IMR-90 (cell line): ENCODE results near the gene DCP2. TPM values are rescaled to one million over a fixed set of nuclear protein-coding genes. Genes with fewer than 3 reads are reported as not detected.

ENCODE experiments used
- ATAC-seq: fragments of 200-7000 bp; cut with Tn5 transposase; 2 replicates; pipeline ENCODE4 v1.9.1; 2020; ENCODE audit warnings: low read depth, mild to moderate bottlenecking, moderate library complexity
- BruUV-seq: library from RNA; stranded (reverse); fragments of 400-500 nt; replicated peaks from 2 replicates; lab custom pipeline; 2021; lab: Mats Ljungman, UMichigan
- CTCF ChIA-PET: fragments of 300-600 bp; formaldehyde crosslinking; extraction: SDS; loops from one replicate; lab custom pipeline; 2021; ENCODE audit warnings: antibody characterized with exemption; lab: Yijun Ruan, JAX
- POLR2A ChIA-PET: fragments of 300-600 bp; sonication (Branson Sonifier 250); formaldehyde crosslinking; loops from one replicate; lab custom pipeline; 2022; ENCODE audit warnings: antibody characterized with exemption; ENCODE audit not compliant: unreplicated experiment; lab: Charles Lee
- DNase-seq: peaks from one replicate; pipeline ENCODE4 v3.0.0; 2013
- H2AFZ ChIP-seq: replicated peaks from 2 replicates; pipeline ENCODE3; 2013; ENCODE audit warnings: low read length, mild to moderate bottlenecking; ENCODE audit not compliant: poor library complexity
- H2AK5ac ChIP-seq: 2 replicates; pipeline ENCODE4 v1.6.1; 2013; ENCODE audit warnings: low read depth, low read length, inconsistent platforms
- H2AK9ac ChIP-seq: replicated peaks from 2 replicates; pipeline ENCODE3; 2013; ENCODE audit warnings: mild to moderate bottlenecking, low read depth, low read length, moderate library complexity; ENCODE audit not compliant: poor library complexity
- H2BK120ac ChIP-seq: 2 replicates; pipeline ENCODE4 v1.6.1; 2013; ENCODE audit warnings: low read depth, low read length, inconsistent platforms
- H2BK15ac ChIP-seq: 3 replicates; pipeline ENCODE4 v1.6.1; 2013; ENCODE audit warnings: low read depth, low read length, inconsistent platforms
- H2BK20ac ChIP-seq: 2 replicates; pipeline ENCODE4 v1.6.1; 2013; ENCODE audit warnings: low read depth, mild to moderate bottlenecking, inconsistent platforms, low read length, moderate library complexity
- H2BK5ac ChIP-seq: 2 replicates; pipeline ENCODE4 v1.6.1; 2013; ENCODE audit warnings: mild to moderate bottlenecking, low read depth, low read length, inconsistent platforms; ENCODE audit not compliant: poor library complexity, severe bottlenecking
- H3K14ac ChIP-seq: replicated peaks from 2 replicates; pipeline ENCODE4 v1.6.1; 2013; ENCODE audit warnings: low read depth, low read length, inconsistent platforms
- H3K18ac ChIP-seq: 2 replicates; pipeline ENCODE4 v1.6.1; 2013; ENCODE audit warnings: low read depth, low read length, control low read depth
- H3K23ac ChIP-seq: 2 replicates; pipeline ENCODE4 v1.6.1; 2013; ENCODE audit warnings: low read depth, low read length, inconsistent platforms
- H3K27ac ChIP-seq: 2 replicates; pipeline ENCODE4 v1.5.1; 2013; ENCODE audit warnings: mild to moderate bottlenecking, control low read depth, low read length; ENCODE audit not compliant: insufficient read depth
- H3K27me3 ChIP-seq: 2 replicates; pipeline ENCODE4 v1.6.1; 2013; ENCODE audit warnings: low read length; ENCODE audit not compliant: control insufficient read depth, insufficient read depth
- H3K36me3 ChIP-seq: 2 replicates; pipeline ENCODE4 v1.6.1; 2013; ENCODE audit warnings: low read length, mixed read lengths; ENCODE audit not compliant: control insufficient read depth, insufficient read depth
- H3K4ac ChIP-seq: 2 replicates; pipeline ENCODE4 v1.6.1; 2013; ENCODE audit warnings: low read depth, low read length, inconsistent platforms
- H3K4me1 ChIP-seq: 2 replicates; pipeline ENCODE4 v1.6.1; 2013; ENCODE audit warnings: low read length, mixed read lengths; ENCODE audit not compliant: control insufficient read depth, insufficient read depth
- H3K4me2 ChIP-seq: 2 replicates; pipeline ENCODE4 v1.6.1; 2013; ENCODE audit warnings: low read depth, mild to moderate bottlenecking, control low read depth, low read length, moderate library complexity
- H3K4me3 ChIP-seq: 2 replicates; pipeline ENCODE4 v1.5.1; 2013; ENCODE audit warnings: low read depth, mild to moderate bottlenecking, control low read depth, low read length, moderate library complexity; ENCODE audit not compliant: insufficient read depth
- H3K56ac ChIP-seq: 2 replicates; pipeline ENCODE4 v1.6.1; 2013; ENCODE audit warnings: low read length, inconsistent platforms; ENCODE audit not compliant: insufficient read depth; ENCODE audit errors: extremely low read depth
- H3K79me1 ChIP-seq, 2 experiments: 2 replicates each; pipeline ENCODE4 v1.6.1; 2013; ENCODE audit warnings: low read length in 2 of 2, inconsistent platforms in 1 of 2, low read depth in 1 of 2
- H3K9ac ChIP-seq: 2 replicates; pipeline ENCODE4 v1.6.1; 2013; ENCODE audit warnings: low read depth, low read length, control low read depth
- H3K9me1 ChIP-seq: 2 replicates; pipeline ENCODE4 v1.6.1; 2013; ENCODE audit warnings: low read length, inconsistent platforms; ENCODE audit not compliant: insufficient read depth
- H3K9me3 ChIP-seq: 2 replicates; pipeline ENCODE4 v1.6.1; 2013; ENCODE audit warnings: low read length; ENCODE audit not compliant: control insufficient read depth, insufficient read depth
- H4K20me1 ChIP-seq: 2 replicates; pipeline ENCODE4 v1.6.1; 2013; ENCODE audit warnings: low read length, inconsistent platforms; ENCODE audit not compliant: insufficient read depth
- H4K5ac ChIP-seq: 2 replicates; pipeline ENCODE4 v1.6.1; 2013; ENCODE audit warnings: mild to moderate bottlenecking, low read depth, low read length, control low read depth
- H4K8ac ChIP-seq, 2 experiments: 2 replicates each; pipeline ENCODE4 v1.6.1; 2013; ENCODE audit warnings: low read depth in 2 of 2, low read length in 2 of 2, control low read depth in 1 of 2, inconsistent platforms in 1 of 2
- H4K91ac ChIP-seq: 2 replicates; pipeline ENCODE4 v1.6.1; 2013; ENCODE audit warnings: low read depth, low read length, inconsistent platforms; ENCODE audit not compliant: insufficient read depth
- CHD1 ChIP-seq: IDR thresholded peaks from 2 replicates; pipeline ENCODE4 v1.6.1; 2012; ENCODE audit warnings: low read depth, low read length, improper control_type of control experiment
- MAFK ChIP-seq: IDR thresholded peaks from 2 replicates; pipeline ENCODE4 v1.6.1; 2012; ENCODE audit warnings: low read depth, low read length, improper control_type of control experiment
- MAZ ChIP-seq: IDR thresholded peaks from 2 replicates; pipeline ENCODE4 v1.6.1; 2012; ENCODE audit warnings: low read depth, mild to moderate bottlenecking, low read length, improper control_type of control experiment, moderate library complexity, borderline replicate concordance
- RAD21 ChIP-seq: IDR thresholded peaks from 2 replicates; pipeline ENCODE4 v1.6.1; 2012; ENCODE audit warnings: low read length, improper control_type of control experiment
- RFX5 ChIP-seq: IDR thresholded peaks from 2 replicates; pipeline ENCODE4 v1.8.0; 2012; ENCODE audit warnings: low read depth, mild to moderate bottlenecking, low read length, moderate library complexity
- WGBS, 2 experiments: methylation state at CpG; one replicate each; pipeline versions ENCODE4 v1.1.5 to v1.1.7; 2013; ENCODE audit warnings: missing lambda C conversion rate in 2 of 2; ENCODE audit not compliant: insufficient read length in 1 of 2; ENCODE audit errors: extremely low coverage in 2 of 2; 5-methylcytosine and 5-hydroxymethylcytosine counted together
- dilution Hi-C: fragments of 300-500 bp; cut with HindIII; formaldehyde crosslinking; loops from one replicate; pipeline ENCODE4 v1.14.3; 2018; ENCODE audit warnings: low sequenced_read_pairs; ENCODE audit not compliant: unreplicated experiment
- in situ Hi-C: fragments of 300-500 bp; cut with MboI; formaldehyde crosslinking; loops from 3 replicates; pipeline ENCODE4 v1.14.3; 2019; ENCODE audit warnings: low sequenced_read_pairs, inconsistent platforms, mixed read lengths
- intact Hi-C: fragments of 100-400 bp; cut with micrococcal nuclease; formaldehyde crosslinking; loops from 2 replicates; pipeline ENCODE4 v1.10.0; 2022
- polyA plus RNA-seq, 3 experiments: library from polyadenylated mRNA; depleted of rRNA; stranded (reverse); fragments of >200 nt; gene quantifications; 2 replicates each; pipeline ENCODE4 v1.2.3, GENCODE V29; 2012; ENCODE audit warnings: low replicate concordance in 1 of 3
- total RNA-seq: library from RNA; depleted of rRNA; stranded (reverse); fragments of >200 nt; gene quantifications from 2 replicates; pipeline ENCODE4 v1.2.3, GENCODE V29; 2012

The DCP2 gene
- total and polyA plus RNA-seq, 2 of the 4 experiments (the other 2 are of a cell fraction): 6.9 to 18.6 TPM

- Histone ChIP-seq H3K14ac (no peak overlapping the region), H3K9ac (no peak overlapping the region), H2AK9ac (no peak overlapping the region), H3K56ac (no peak overlapping the region), H4K20me1 (no peaks in the 10 kb centered on the region), H4K91ac (no peak overlapping the region), H2BK20ac (no peak overlapping the region), H3K4me1 (peaks cover 7% of the 10 kb centered on the region), H3K27me3 (no peaks in the 10 kb centered on the region), H3K4me3 (no peak overlapping the region), H3K23ac (no peak overlapping the region), H3K9me1 (no peaks in the 10 kb centered on the region; the same call in 1 of the 2 replicates), H2AFZ (no peak overlapping the region), H3K18ac (no peak overlapping the region), H3K79me1 (peaks cover 0 to 2% of the 10 kb centered on the region in 2 experiments; a peak in 2 of 4 replicates), H2BK15ac (no peak overlapping the region), H4K5ac (no peak overlapping the region), H3K36me3 (peaks cover 45% of the 10 kb centered on the region), H4K8ac (no peak overlapping the region), H3K4ac (no peak overlapping the region), H2BK5ac (no peak overlapping the region), H3K4me2 (no peak overlapping the region), H2BK120ac (no peak overlapping the region), H3K9me3 (no peaks in the 10 kb centered on the region), H3K27ac (no peak overlapping the region), H2AK5ac (no peak overlapping the region)
- no peak for ATAC-seq
- no TSS peak for BruUV-seq
- in situ Hi-C loops: no loop called here
- WGBS, 2 experiments: no CpG with 5 or more reads among the region's 6 CpGs
- no peak for DNase-seq
- ChIA-PET CTCF (interaction anchor here (0.8 to 1.0 kb wide), 2 partner anchors 44 to 289 kb away, joined by 3 to 5 read pairs; no protein-coding TSS in a partner anchor), POLR2A (no interaction called here)
- dilution Hi-C loops: no loop called here
- TF ChIP-seq RAD21: no peak
- TF ChIP-seq MAZ: no peak
- TF ChIP-seq MAFK: peak; percentile 90
- no peak for TF ChIP-seq CHD1
- no peak for TF ChIP-seq RFX5
- intact Hi-C loops: no loop called here
These were observed 64.2 kb downstream of the DCP2 start for GRCh38 chr5:113040672-113041260.
